ENCODE measurements around the gene P2RY4.
A peak's percentile ranks its signal among the peaks of the same experiment; 100 is the strongest.
"Not testable (repeated sequence)": the region's sequence is repeated elsewhere in the genome, so short reads cannot be mapped to it uniquely, and the experiment has no call there.

The P2RY4 gene

GRCh38 chrX:70260104-70260503, at the start of gene P2RY4:
Gene P2RY4, minus strand, starts transcription at chrX:70260204. Its CDS starts 580 bp downstream, at chrX:70259624.
- DNase-seq (ENCODE audit: extremely low spot score, insufficient read length, low read depth) (no peak), FAIRE-seq (no peak)

DNA sequence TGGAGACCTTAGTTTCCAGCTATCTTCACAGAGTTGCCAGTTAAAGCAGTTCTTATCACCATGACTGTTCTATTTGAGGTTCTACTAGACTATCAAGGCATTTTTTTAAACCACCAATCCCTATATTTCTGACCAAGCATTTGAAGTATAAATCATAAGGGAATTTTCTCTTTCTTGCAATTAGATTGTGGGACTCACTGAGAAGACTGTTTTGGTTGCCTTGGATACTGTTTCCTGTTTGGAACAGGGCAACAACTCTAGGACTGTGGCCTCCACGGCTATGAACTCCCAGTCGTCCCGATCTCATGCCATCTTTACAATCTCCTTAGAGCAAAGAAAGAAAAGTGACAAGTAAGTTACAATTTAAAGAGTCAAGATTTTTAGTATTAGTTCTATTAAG, 41.7 kb upstream of the P2RY4 start:
- no peak for FAIRE-seq
- DNase-seq (ENCODE audit: extremely low spot score, insufficient read length, low read depth), result no peak

DNA sequence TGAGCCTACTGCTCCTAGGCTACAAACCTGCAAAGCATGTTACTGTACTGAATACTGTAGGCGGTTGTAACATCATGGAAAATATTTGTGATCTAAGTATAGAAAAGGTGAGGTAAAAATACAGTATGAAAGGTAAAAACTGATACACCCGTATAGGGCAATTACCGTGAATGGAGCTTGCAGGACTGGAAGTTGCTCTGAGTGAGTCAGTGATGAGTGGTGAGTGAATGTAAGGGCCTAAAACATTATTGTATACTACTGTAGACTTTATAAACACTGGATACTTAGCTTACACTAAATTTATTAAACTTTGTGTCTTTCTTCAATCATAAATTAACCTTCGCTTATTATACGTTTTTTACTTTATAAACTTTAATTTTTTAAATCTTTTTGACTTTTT, 33.6 kb upstream of the P2RY4 start:
- FAIRE-seq, result no peak

GRCh38 chrX:70292788-70293187, 32.8 kb upstream of the P2RY4 start:
- FAIRE-seq (no peak), DNase-seq (ENCODE audit: extremely low spot score, insufficient read length, low read depth) (no peak)

More for the DNA sequence above, 33.6 kb upstream of the P2RY4 start:
- DNase-seq (ENCODE audit: extremely low spot score, insufficient read length, low read depth), result no peak

GRCh38 chrX:70289793-70290770, 30.1 kb upstream of the P2RY4 start, which contains the start of the genes KIF4A and PDZD11:
Gene KIF4A, plus strand, starts transcription at chrX:70290104. Its CDS starts 355 bp downstream, at chrX:70290459.
Gene PDZD11, minus strand, starts transcription at chrX:70289927. Its CDS starts 586 bp downstream, at chrX:70289341.
- FAIRE-seq, result peak; percentile 97
- DNase-seq (ENCODE audit: extremely low spot score, insufficient read length, low read depth), result peak; percentile 82

DNA sequence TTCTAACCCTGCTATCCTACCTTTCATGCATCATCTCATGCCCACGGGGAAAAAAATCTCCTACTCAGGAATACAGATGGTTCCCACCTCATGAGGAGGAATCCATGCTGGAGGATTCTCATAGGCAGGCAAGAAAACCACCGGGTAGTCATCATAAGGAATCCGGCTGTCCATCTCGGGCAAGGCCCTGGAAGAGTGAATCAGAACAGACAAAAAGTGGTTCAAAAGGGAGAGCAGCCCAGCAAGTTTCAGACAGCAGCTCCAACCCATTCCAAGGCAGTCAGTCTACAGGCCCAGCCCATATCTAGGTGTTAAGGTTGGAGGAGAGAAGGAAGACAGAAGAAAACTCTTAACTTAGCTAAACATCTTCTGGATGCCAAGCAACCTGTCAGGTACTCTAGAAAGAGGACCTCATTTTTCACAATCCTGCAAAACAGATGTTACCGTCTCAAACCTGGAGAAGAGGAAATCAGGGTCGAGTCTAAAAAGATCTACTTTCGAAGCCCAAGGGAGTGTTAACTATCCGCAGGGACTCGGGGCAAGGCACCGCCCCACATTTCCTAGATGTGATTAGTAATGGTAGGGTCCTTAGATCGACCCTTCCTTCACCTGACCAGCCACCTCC, 29.3 kb upstream of the P2RY4 start:
- FAIRE-seq (no peak), DNase-seq (ENCODE audit: extremely low spot score, insufficient read length, low read depth) (no peak)

DNA sequence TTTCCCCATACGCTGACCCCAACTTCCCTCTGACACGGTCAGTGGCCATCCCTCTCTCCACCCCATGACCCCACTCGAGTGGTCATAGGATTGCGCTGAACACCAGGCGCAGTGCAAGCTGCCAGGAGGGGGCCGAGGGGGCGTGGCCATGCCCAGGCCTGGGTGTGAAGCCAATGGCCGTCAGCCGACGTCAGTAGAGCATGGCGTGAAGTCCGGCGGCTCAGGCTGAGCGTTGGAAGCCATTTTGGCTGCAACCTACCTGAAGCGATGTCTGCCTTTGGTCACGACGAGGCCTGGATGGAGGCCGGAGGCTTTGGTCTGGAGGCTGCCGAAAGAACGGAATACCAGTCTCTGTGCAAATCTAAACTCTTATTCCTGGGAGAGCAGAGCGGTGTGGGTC, 21.9 kb upstream of the P2RY4 start, which contains the start of gene RAB41:
TSS of gene RAB41 (plus strand) at position 222 of the 400 bp plus-strand sequence. CDS start at position 268, 46 bp downstream.
- no peak for DNase-seq (ENCODE audit: extremely low spot score, insufficient read length, low read depth)
- FAIRE-seq, result no peak

DNA sequence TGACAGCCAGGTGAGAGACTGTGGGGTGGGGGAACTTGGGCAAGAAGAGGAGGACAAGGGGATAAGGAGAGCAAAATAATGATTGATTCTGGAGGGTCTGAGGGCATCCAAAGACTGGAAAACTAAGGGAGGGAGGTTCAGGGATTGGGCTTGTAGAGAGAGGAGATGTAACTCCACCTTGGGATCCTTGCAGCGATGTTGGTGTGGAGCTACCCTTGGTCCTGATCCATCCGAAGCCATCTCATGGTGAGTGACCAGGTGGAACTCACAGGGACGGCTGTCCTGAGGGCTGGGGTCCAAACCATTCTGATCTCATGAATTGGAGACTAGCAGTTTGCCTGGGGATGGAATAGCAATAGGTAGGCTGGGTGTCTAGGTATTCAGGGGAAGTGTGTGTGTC, 20.6 kb upstream of the P2RY4 start:
- FAIRE-seq (no peak), DNase-seq (ENCODE audit: extremely low spot score, insufficient read length, low read depth) (no peak)

- DNase-seq (ENCODE audit: extremely low spot score, insufficient read length, low read depth), result no peak
- FAIRE-seq, result no peak
These were observed 19.1 kb upstream of the P2RY4 start for GRCh38 chrX:70279081-70279480.

- not testable (repeated sequence) for DNase-seq (ENCODE audit: extremely low spot score, insufficient read length, low read depth); FAIRE-seq
These were observed 14.0 kb upstream of the P2RY4 start for GRCh38 chrX:70274029-70274428.

DNA sequence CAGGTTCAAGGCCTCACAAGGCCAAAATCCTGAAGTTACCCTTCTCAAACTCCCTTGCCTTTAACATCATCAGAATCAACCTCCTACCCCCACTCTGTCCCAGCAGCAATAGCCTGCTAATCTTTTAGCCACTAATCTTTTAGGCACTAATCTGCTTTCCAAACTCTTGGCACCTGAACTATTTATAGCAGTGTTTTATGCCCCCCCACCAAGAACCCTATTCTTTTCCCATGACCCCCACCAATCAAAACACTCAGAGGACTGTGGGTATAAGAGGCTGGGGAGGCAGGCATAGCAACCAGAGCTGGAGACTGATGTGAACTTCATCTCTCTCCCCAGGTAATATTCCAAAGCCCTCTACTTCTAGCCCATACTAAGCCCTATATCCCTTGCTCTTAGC, 8.0 kb upstream of the P2RY4 start, which contains the start of gene ARR3:
TSS of gene ARR3 (plus strand) at position 301 of the 400 bp plus-strand sequence. CDS start 1,052 bp downstream, outside the sequence.
- FAIRE-seq (no peak), DNase-seq (ENCODE audit: extremely low spot score, insufficient read length, low read depth) (no peak)

DNA sequence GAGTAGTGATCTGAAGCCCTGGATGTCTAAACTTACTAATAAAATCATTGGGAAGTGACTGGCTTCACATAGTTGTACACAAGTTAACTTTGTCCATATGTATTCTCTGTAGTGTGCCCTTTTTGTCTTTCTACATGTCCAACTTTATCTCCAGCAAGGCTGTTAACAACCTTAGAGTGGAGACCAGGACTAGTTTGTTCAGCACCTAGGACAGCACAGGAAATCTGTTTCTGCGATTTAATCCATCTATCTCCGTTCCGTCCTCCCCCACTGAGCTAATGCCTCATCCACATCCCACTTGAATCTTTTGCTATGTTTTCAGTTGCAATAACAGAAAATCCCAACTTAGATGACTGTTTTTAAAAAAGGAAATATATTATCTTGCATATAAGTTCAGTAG, 4.8 kb upstream of the P2RY4 start:
- DNase-seq (ENCODE audit: extremely low spot score, insufficient read length, low read depth) (no peak), FAIRE-seq (no peak)

- FAIRE-seq (peak; percentile 46), DNase-seq (ENCODE audit: extremely low spot score, insufficient read length, low read depth) (no peak)
These were observed 3.1 kb upstream of the P2RY4 start for GRCh38 chrX:70262952-70263567.

DNA sequence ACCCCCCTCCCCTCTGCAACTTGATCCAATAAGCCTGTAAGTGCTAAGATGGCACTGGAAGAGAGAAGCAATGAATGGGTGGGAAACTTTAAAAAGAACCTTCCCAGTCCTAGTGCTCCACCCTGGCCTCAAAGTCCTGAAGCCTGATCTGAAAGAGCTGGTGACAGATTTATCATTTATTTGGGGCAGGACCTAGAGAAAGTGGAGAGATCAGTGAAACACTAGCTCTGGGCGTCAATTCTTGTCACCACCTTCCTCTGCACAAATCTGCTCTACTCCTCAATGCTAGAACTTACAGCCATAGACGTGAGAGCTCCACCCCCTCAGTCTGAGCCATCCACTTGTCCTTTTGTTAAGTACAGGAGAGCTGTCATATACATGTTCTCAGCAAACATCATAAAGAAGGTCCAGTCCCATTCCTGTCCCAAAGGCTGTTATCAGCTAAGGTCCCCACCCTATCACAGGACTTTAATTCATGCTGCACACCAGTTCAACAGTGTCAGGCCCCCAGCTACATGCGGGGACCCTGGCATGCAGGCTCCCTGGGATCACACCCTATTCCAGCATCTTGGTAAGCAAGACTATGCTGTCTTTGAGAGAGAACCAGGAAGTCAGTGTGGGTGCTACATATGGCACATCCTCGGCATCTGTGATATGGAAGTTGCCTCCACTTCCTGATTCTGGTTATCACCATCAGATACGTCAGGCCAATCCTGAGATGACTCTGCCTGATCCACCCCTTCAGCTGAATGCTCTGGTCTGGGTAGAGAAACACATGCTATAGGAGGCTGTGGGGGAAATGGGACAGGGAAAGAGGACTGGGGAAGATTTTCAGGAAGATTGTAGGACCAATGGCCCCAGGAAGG, 2.3 kb downstream of the P2RY4 start:
- FAIRE-seq (no peak), DNase-seq (ENCODE audit: extremely low spot score, insufficient read length, low read depth) (no peak)

GRCh38 chrX:70255452-70255851, 4.6 kb downstream of the P2RY4 start:
- FAIRE-seq (no peak), DNase-seq (ENCODE audit: extremely low spot score, insufficient read length, low read depth) (no peak)

DNA sequence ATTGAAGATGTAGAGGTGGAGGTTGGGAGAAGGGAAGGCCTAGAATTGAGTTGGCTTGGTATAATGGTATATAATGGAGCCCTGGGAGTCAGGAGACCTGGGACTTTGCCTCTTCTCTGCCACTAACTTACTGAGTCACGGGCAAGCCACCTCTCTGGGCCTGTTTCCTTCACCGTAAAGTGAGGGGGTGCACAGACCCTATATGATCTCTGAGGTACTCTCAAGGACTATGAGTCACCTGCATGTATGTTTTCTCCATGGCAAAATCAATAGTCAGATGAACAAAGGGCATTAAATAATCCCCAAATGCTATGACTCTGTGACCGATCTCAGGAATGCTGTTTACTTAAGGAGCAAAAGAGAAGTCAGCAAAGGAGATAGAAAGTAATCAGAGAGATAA, 5.1 kb downstream of the P2RY4 start:
- DNase-seq (ENCODE audit: extremely low spot score, insufficient read length, low read depth), result no peak
- no peak for FAIRE-seq

DNA sequence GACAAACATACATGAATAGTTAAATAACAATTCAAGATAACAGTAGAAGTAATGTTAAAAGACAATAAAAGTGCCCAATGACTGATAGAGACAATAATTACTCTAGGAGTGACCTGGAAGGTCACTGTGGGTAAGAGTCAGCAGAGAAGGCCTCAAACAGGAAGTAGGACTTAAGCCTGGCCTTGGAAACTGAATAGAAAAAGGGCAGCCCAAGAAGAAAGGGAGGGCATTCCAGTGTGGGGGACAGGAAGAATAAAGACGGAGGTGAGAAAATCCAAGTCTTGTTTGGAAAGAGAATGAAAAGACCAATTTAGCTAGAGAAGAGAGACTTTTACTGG, 6.0 kb downstream of the P2RY4 start:
- DNase-seq (ENCODE audit: extremely low spot score, insufficient read length, low read depth) (no peak), FAIRE-seq (no peak)

GRCh38 chrX:70253377-70254062, 6.5 kb downstream of the P2RY4 start:
- DNase-seq (ENCODE audit: extremely low spot score, insufficient read length, low read depth) (no peak), FAIRE-seq (no peak)

- DNase-seq (ENCODE audit: extremely low spot score, insufficient read length, low read depth) (no peak), FAIRE-seq (no peak)
These were observed 7.5 kb downstream of the P2RY4 start for GRCh38 chrX:70252491-70252890.

Measured in GM18507 (cell line).